Measurements from ENCODE around the gene IKZF1.
A peak's percentile ranks its signal among the peaks of the same experiment; 100 is the strongest.

Gene IKZF1

GRCh38 chr7:50266635-50267386 lies 37.7 kb upstream of the IKZF1 start:
- Histone ChIP-seq H3K27ac (replicated peaks) (peak overlapping the region; percentile 63), H3K27me3 (ENCODE audit: insufficient read depth, poor library complexity, severe bottlenecking) (no peaks in the 10 kb centered on the region), H3K4me3 (replicated peaks; ENCODE audit: insufficient read depth, low read length) (no peak overlapping the region)
- TF ChIP-seq SPI1 (IDR thresholded peaks at IDR 0.05; ENCODE audit: borderline replicate concordance, low read depth) (no peak), POLR2AphosphoS5 (IDR thresholded peaks at IDR 0.05; ENCODE audit: low read depth) (peak; percentile 84), GABPA (IDR thresholded peaks at IDR 0.05; ENCODE audit: low read depth) (no peak)
- TF ChIP-seq, protein P1, sequence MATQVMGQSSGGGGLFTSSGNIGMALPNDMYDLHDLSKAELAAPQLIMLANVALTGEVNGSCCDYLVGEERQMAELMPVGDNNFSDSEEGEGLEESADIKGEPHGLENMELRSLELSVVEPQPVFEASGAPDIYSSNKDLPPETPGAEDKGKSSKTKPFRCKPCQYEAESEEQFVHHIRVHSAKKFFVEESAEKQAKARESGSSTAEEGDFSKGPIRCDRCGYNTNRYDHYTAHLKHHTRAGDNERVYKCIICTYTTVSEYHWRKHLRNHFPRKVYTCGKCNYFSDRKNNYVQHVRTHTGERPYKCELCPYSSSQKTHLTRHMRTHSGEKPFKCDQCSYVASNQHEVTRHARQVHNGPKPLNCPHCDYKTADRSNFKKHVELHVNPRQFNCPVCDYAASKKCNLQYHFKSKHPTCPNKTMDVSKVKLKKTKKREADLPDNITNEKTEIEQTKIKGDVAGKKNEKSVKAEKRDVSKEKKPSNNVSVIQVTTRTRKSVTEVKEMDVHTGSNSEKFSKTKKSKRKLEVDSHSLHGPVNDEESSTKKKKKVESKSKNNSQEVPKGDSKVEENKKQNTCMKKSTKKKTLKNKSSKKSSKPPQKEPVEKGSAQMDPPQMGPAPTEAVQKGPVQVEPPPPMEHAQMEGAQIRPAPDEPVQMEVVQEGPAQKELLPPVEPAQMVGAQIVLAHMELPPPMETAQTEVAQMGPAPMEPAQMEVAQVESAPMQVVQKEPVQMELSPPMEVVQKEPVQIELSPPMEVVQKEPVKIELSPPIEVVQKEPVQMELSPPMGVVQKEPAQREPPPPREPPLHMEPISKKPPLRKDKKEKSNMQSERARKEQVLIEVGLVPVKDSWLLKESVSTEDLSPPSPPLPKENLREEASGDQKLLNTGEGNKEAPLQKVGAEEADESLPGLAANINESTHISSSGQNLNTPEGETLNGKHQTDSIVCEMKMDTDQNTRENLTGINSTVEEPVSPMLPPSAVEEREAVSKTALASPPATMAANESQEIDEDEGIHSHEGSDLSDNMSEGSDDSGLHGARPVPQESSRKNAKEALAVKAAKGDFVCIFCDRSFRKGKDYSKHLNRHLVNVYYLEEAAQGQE (IDR thresholded peaks at IDR 0.05; ENCODE audit: insufficient replicate concordance, low read depth): no peak
- TF ChIP-seq, protein P2, sequence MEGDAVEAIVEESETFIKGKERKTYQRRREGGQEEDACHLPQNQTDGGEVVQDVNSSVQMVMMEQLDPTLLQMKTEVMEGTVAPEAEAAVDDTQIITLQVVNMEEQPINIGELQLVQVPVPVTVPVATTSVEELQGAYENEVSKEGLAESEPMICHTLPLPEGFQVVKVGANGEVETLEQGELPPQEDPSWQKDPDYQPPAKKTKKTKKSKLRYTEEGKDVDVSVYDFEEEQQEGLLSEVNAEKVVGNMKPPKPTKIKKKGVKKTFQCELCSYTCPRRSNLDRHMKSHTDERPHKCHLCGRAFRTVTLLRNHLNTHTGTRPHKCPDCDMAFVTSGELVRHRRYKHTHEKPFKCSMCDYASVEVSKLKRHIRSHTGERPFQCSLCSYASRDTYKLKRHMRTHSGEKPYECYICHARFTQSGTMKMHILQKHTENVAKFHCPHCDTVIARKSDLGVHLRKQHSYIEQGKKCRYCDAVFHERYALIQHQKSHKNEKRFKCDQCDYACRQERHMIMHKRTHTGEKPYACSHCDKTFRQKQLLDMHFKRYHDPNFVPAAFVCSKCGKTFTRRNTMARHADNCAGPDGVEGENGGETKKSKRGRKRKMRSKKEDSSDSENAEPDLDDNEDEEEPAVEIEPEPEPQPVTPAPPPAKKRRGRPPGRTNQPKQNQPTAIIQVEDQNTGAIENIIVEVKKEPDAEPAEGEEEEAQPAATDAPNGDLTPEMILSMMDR (IDR thresholded peaks at IDR 0.05; ENCODE audit: insufficient read depth, low read length): no peak
- DNase-seq (ENCODE audit: low read depth in 1 of 2, low spot score in 1 of 2): peak; percentile 74 to 93

DNA sequence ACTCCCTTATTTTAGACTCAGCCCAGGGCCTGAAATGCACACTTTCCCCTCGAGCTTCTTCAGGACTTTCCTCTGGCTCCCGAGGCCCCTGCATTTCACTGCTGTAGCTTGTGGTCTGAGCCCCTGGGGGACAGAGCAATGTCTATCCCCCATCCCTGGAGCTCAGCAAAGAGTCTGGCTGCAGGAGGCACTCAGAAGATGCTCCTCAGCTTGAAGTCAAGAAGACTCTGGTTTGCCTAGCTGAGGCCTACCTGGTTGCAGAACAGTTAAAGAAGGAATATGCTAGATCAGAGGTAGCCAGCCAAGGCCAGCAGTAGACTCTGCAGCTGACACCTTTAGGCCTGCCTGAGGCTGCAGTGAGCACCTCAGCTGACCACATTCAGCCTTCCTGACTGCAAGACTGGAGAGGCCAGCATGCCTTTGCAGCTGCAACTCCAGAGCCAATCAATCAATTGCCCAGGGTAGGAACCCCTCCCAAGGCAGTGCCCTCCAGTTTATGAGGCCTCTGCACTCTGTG lies 36.9 kb upstream of the IKZF1 start:
- DNase-seq (ENCODE audit: low read depth in 1 of 2, low spot score in 1 of 2): no peak
- no peak overlapping the region for H3K4me3 ChIP-seq (replicated peaks; ENCODE audit: insufficient read depth, low read length)
- no peaks in the 10 kb centered on the region for H3K27me3 ChIP-seq (ENCODE audit: insufficient read depth, poor library complexity, severe bottlenecking)
- H3K27ac ChIP-seq (replicated peaks): peak overlapping the region; percentile 63
- TF ChIP-seq, protein P2 (IDR thresholded peaks at IDR 0.05; ENCODE audit: insufficient read depth, low read length): no peak
- TF ChIP-seq GABPA (IDR thresholded peaks at IDR 0.05; ENCODE audit: low read depth): no peak
- no peak for TF ChIP-seq POLR2AphosphoS5 (IDR thresholded peaks at IDR 0.05; ENCODE audit: low read depth)
- no peak for TF ChIP-seq SPI1 (IDR thresholded peaks at IDR 0.05; ENCODE audit: borderline replicate concordance, low read depth)
- TF ChIP-seq, protein P1 (IDR thresholded peaks at IDR 0.05; ENCODE audit: insufficient replicate concordance, low read depth): no peak

DNA sequence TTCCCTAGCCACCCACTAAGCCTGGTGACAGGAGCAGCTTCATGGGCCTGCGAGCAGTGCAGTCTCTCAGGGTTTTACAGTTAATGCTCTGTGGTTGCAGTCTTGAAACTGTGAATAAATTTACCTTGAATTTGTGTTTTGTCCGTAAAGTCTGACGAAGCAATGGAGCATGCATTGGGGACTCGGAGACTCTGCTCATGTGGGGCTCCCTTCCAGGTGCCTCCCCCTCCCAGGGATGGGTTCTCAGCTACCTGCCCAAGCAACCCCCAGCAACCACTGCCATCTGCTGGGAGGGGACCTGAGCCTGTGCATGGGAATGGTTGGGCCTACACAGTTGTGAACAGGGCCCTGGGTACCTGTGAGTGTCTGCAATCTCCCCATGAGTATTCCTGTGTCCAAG lies 36.3 kb upstream of the IKZF1 start:
- Histone ChIP-seq H3K27me3 (ENCODE audit: insufficient read depth, poor library complexity, severe bottlenecking) (no peaks in the 10 kb centered on the region), H3K27ac (replicated peaks) (peak overlapping the region; percentile 63), H3K4me3 (replicated peaks; ENCODE audit: insufficient read depth, low read length) (no peak overlapping the region)
- DNase-seq (ENCODE audit: low read depth in 1 of 2, low spot score in 1 of 2): no peak
- TF ChIP-seq GABPA (IDR thresholded peaks at IDR 0.05; ENCODE audit: low read depth) (no peak), SPI1 (IDR thresholded peaks at IDR 0.05; ENCODE audit: borderline replicate concordance, low read depth) (no peak), POLR2AphosphoS5 (IDR thresholded peaks at IDR 0.05; ENCODE audit: low read depth) (no peak)
- TF ChIP-seq, protein P1 (IDR thresholded peaks at IDR 0.05; ENCODE audit: insufficient replicate concordance, low read depth): no peak
- TF ChIP-seq, protein P2 (IDR thresholded peaks at IDR 0.05; ENCODE audit: insufficient read depth, low read length): no peak
